NCI-H146 treated with DMSO at 0.1 percent for 48 hours (cell line): ENCODE data around the gene KLK7.
"Not testable (repeated sequence)": the region's sequence is repeated elsewhere in the genome, so short reads cannot be mapped to it uniquely, and the experiment has no call there.

Source experiments
- DNase-seq: peaks from one replicate; lab custom pipeline; 2025; ENCODE audit not compliant: unreplicated experiment; lab: John Stamatoyannopoulos, UW

Gene KLK7

DNA sequence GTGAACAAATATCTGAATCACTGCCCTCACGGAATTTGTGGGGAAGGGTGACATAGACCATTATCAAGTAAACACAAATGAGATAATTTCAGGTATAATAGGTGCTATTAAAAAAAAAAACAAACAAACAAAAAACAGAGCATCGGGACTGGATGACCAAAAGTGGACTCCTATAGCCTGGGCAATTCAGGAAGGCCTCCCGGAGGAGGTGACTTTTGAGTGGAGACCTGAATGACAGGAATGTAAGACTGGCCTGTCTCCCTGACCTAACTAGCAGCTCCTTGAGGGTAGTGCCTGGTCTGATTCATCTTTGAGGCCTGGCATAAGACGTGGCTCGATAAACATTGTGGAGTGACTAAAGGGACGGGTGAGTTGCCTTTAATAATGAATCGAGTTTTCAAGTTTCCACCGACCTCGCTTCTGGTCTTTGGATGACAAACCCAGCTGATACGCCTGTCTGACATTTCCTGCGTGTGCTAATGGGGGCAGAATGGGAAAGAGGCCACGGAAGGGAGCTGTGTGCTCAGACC is 29.0 kb upstream of the KLK7 start:
- no peak for DNase-seq

DNA sequence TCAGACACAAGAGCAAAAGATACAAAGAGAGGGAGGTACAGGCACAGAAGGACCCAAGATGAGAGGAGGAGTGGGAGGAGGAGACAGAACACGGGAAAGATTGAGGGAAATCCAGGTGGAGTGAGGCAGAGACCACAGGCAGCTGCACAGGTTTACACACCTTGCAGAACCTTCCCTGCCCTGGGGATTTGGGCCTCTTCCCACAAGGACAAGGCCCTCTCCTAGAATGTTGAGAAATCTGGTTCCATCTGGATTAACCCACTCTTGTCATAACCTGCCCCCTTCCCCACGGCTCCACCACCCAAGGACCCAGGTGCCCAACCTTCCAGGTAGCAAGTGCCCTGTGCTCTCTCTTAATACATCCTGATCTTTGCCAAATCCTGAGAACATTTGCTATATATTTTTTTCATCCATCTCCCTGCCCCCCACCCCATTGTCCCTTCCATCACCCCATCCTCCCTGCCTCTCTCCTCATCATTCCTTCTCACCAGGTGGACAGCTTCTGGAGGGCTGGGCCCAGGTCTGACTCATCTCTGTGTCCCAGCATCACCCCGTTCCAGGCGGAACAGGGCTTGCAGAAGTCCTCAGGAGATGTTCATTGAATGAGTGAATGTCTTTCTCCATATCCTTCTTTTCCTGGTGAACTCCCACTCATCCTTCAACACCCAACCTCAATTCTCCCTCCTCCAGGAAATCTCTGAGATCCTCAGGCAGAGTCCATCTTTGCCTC is 26.5 kb upstream of the KLK7 start:
- no peak for DNase-seq

DNA sequence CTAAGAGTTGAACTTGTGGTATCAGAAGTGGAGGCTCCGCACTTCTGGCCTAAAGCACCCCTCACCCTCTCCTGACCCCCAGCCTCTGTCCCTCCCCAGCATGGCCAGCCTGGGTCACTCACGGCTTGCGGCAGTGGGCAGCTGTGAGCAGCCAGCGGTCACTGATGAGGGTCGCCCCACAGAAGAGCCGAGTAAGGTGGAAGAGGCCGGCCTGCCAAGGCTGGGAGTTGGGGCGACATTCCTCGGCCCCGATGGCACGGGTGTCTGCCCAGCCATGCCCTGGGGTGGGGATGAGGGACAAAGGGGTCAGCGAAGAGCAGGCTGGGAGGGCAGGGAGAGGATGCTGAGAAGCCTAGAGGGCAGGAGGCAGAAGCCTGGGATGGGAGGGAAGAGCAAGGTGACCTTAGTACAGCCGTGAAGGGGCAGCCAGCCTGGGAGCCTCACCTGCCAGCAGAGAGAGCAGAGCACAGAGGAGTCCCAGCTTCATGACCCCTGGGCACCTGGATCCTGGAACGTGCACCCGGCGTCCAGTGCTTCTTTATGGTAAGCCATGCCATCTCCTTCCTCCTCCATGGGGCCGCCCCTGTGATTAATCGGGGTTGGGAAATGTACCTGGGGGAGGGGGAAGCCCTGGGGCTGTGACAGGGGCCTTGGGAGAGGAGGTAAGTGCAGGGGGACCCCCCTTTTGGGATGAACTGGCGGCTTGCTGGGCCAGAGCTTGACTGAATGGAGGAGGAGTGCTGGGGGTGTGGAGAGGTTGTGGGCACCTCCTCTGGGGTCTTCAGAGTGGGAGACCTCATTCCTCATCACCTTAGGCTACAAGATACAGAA is 25.6 kb upstream of the KLK7 start:
- DNase-seq = no peak

DNA sequence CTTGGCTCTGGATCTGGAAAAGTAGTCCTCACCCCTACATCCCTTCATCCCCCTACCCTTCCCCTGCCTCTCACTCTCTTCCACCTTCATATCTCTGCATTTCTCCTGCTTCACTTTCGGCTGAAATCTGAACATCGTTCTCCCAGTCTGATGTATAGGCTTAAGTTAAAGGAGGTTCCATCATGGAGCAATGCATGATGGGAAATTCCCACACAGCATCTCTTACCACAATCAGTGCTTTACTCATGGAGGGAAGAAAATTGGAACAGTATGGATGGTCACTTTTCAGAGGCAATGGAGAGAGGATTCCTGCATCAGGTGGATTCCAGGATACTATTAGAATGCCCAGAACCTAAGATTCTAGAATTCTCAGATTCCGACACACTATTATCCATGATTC is 23.8 kb upstream of the KLK7 start:
- no peak for DNase-seq

DNA sequence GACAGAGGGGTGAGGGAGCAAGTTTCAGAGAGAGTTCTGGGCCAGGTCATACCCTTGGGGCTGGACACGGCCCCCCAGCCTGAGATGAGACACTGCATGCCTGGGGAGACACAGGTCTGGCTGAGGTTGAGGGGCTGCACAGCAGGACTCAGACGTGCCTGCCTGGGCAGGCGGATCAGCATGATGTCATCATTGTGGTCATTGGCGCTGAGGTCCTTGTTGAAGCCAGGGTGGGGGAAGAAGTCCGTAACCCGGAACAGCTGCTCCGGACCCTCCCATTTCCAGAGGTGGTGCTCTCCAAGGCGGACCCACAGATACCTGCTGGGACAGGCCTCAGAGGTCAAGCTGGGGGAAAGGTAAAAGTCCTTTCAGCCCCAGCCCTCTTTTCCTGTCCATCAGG is 22.7 kb upstream of the KLK7 start:
- no peak for DNase-seq

DNA sequence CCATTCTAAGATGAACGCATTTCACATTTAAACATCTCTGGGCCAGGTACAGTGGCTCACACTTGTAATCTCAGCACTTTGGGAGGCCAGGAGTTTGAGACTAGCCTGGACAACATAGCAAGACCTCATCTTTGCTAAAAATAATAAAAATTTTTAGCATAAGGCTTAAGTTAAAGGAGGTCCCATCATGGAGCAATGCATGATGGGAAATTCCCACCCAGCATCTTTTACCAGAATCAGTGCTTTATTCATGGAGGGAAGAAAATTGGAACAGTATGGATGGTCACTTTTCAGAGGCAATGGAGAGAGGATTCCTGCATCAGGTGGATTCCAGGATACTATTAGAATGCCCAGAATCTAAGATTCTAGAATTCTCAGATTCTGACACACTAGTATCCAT is 21.5 kb upstream of the KLK7 start:
- DNase-seq = no peak

DNA sequence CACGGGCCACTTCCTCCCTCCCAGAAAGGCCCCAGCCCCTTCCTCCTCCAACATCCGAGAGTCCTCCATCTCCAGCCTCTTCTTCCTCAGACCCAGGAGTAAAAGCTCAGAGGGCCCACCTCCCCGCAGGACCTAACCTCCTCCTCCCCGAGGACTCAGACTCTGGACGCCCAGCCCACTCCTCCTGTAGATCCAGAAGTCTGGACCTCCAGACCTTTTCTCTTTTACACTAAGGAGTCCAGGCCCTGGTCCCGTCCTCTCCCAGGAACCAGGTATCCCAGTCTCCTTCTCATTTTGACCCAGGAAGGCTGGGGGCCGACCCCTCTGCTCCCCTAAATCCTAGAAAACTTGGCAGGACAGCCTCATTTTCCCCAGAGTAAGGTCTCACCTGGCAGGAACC is 19.6 kb upstream of the KLK7 start:
- DNase-seq = no peak

DNA sequence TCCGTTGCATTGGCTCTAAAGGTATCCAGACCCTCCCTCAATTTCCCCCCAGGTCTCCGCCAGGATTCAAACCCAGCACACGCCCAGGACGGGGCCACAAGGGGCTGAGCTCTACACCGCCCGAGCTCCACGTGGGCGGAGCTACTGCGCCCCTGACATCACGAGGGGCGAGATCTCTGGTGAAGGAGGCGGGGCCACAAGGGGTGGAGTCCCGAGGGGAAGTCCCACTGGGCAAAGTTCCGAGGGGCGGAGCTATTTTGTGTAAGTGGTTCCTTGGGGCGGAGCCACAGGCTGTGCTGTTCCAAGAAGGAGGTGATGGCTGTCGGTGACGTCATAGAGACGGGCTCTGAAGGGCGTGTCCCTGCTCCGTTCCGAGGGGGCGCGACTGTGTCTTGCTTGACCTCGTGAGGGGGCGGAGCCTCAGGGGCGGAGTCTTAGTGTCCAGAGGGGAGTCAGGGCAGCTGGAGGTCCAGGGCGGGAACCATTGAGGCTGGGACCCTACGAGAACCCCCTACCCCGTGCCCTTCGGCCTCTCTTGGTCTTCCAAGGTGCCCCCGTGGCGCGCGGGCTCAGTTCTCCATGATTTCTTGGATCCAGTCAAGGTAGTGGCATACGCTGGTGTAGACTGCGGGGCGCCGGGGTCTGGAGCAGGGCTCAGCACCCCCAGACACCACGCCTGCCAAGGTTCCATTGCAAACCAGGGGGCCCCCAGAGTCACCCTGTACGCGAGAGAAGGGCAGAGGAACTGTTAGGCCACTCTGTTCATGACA is 19.0 kb upstream of the KLK7 start:
- no peak for DNase-seq

DNA sequence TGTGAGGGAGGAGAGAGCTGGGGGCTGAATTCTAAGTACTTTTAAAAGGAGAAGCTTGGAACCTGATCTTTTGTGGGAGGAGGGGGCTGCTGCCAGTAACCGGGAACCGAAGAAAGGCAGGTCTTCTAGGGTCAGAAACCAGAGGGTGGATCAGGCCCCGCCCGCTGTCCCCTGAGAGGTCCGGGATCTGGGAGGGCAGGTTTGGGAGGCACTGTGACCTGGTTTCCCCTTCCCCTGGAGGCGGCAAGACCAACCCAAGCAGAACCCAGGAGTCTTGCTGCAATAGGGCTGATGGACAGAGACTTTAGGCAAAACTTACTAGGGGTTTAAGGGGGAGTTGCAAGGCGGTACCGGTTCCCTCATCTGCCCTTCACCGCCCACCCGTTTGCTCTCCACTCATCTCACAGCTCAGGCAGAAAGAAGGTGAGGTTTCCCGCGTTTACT is 18.4 kb upstream of the KLK7 start:
- no peak for DNase-seq

DNA sequence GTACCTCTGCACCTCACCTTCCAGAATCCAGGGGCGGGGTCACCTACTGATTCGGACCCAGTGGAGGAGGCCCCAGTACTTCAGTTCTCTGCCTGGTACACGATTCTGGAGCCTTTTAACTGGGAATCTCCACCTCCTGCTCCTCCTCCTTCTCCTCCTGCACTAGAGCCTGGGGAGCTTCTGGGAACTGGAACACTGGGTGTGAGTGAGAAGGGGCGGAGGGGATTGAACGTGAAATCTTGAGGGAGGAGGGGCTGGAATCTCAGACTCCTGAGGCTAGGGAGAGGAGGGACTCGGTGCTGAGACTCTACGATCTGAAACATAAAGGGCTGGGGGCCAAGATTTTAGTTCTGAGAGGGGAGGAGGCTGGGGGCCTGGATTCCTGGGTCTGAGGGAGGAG is 17.8 kb upstream of the KLK7 start, which contains the start of gene KLK8:
Gene KLK8, minus strand, starts transcription at position 90 of the 400 bp plus-strand sequence. CDS start 437 bp downstream, outside the sequence.
- no peak for DNase-seq

DNA sequence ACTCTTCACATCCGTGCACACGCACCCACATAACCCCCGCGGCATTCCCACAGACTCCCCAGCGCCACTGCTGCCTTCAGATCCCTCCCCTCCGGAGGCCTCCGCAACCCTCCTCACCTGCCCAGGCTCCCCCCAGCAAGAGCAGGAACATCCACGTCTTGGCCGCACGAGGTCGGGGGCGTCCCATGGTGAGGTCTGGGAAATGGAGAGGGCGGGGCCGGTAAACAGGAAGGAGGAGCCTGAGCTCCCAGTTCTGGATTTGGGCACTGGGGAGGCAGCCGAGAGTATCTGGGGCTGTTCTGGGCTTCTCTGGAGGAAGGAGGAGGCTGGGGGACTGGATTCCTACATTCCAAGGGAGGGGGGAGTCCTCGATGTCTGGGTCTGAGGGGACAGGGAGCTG is 17.3 kb upstream of the KLK7 start:
- DNase-seq = no peak

DNA sequence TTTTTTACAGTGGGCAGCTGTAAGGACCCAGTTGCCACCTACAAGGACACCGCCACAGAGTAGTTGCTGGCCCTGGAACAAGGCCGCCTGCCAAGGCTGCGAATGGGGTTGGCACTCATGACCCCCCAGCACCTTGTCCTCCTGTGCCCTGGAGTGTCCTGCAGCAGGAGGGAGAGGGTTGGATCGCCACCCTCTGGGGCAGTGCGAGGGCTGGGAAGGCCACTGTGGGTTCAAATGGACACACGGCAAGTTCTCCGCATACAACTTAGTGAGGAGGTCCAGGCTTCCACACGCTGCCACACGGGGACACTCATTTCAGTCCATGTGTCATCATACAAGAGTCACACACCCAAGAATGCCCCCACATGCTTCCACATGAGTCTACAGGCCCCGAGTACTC is 16.7 kb upstream of the KLK7 start:
- no peak for DNase-seq

DNA sequence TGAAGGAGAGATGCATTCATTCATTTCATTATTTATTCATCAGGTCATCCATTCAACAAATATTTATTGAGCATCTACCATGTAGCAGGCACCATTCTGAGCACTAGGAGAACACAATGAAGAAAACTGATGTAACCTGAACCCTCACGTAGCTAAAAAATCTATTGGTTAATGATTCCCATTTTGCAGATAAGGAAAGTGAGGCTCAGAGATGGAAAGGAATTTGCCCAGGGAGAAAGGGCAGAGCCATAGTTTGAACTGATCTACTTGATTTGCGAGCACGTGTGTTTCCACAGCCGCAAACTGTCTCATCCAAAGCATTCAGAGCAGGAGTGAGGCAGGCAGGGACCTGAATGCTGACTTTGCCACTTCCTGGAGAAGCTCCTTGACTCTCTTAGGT is 15.0 kb upstream of the KLK7 start:
- DNase-seq = no peak

DNA sequence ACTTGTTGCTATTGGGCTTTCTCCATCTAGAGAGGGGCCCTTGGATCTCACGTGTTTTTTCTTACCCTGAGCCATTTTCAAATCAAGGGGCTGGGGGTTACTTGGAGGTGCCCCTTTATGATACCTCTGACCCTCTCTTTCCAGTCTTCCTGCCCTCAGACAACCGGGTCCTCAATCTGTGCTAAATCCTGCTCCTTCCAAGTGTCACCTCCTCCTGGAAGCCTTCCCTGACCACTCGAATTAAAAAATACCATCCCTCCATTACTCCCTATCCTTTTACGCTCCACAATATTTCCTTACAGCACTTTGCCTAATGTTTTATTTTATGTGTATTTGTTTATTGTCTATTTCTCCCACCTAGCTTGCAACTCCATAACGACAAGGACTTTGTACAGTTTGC is 14.3 kb upstream of the KLK7 start:
- DNase-seq = no peak

DNA sequence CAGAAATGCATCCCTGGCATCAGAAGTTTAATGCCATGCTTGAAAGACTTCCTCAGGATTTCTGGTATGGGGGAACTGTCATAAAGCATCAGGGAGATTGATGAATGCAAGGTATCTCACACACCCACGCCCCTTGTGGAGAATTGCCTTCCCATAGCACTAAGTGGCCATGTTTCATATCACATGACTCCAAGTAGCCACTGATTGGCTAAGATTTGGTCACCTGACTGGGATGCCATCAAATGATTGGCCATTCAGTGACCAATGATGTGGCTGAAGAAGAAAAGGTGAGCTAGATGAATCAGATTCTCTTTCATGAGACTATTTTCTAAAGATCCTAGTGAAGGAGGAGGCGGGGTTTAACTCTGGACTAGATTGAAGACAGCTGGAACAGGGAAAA is 10.4 kb upstream of the KLK7 start:
- no peak for DNase-seq

DNA sequence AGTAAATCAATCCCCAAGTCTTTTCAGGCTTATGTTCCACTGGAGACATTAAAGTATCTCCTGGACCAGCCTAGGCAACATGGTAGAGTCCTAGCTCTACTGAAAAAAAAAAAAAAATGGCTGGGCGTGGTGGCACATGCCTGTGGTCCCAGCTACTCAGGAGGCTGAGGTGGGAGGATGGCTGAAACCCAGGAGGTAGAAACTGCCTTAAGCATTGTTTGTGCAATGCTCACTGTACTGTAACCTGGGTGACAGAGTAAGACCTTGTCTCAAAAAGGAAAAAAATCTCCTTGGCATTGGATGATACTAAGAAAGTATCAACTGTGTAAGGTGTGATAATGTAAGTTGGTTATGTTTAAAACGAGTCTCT is 8.9 kb upstream of the KLK7 start:
- no peak for DNase-seq

DNA sequence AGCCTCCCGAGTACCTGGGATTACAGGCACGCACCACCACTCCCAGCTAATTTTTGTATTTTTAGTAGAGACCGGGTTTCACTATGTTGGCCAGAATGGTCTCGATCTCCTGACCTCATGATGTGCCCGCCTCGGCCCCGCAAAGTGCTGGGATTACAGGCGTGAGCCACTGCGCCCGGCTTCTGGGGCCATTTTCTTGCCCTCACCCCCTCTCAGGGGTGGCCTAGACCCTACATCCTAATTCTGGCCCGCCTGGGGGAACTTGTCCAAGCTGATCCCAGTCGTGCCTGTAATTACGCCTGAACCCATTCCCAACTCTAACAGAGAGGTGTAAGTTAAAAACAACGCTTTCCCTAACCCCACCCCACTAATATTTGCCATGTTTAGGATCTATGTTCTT is 699 bp upstream of the KLK7 start:
- not testable (repeated sequence) for DNase-seq

DNA sequence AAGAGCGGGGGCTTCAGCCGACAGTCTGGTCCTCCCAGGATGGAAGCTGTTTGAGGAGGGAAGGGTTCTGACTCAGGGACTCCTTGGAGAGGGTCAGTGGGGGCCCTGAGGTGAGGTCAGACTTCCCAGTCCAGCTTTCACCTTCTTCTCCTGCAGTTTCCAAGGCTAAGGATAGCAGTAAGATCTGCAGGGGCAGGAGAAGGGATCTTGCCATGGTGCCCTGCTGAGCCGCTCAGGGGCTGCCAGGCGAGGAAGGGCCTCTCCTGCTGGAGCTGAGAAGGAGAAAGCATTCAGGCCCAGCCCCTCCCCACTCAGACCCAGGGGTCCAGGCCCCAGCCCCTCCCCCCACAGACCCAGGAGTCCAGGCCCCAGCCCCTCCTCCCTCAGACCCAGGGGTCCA is 1.5 kb downstream of the KLK7 start:
- DNase-seq = no peak

DNA sequence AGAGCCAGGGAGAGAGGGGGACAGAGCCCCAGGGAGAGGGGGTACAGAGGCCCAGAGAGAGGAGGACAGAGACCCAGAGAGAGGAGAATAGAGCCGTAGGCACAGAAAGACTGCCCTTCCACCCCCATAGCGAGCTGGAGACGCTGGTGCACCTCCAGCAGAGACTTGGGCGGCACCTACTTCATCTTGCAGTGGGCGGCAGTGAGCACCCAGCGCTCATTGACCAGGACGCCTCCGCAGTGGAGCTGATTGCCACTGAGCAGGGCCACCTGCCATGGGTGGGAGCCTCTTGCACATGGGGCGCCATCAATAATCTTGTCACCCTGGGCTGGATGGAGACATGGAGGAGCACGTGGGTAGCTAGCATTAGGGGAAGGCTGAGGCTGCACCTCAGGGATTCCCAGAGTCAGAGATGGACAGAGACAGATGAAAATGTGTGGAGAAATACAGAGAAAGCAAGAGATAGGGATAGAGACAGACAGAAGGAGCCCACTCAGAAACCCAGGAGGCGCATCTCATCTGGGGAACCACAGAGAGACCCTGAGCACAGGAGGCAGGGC is 2.0 kb downstream of the KLK7 start:
- no peak for DNase-seq

DNA sequence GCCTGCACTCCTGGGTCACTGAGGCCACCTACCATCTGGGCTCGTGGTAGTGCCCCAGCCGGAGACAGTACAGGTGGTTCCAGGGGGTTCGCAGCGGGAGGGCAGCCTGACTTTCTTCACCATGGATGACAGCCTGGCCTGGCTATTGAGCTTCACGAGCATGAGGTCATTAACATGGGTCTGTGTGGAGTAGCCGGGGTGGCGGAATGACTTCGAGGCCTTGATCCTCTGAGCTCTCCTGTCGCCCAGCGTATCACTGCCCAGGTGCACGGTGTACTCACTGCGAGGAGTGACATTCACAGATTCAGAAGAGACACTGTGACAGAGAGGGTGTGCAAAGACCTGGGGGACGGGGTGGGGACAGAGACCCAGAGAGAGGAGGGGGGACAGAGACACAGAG is 3.5 kb downstream of the KLK7 start:
- no peak for DNase-seq

DNA sequence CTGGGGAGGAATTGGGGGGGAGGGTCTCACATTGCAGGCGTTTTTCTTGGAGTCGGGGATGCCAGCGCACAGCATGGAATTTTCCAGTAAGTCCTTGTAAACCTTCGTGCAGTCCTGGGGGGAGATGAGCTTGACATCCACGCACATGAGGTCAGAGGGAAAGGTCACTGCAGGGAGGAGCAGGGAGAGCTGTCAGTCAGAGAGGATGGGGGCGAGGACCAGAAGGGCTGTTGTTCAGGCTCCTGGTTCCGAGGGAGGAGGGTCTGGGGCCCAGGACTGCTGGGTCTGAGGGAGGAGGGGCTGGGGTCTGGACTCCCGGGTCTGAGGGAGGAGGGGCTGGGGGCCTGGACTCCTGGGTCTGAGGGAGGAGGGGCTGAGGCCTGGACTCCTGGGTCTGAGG is 4.0 kb downstream of the KLK7 start:
- DNase-seq = no peak
